K562 (cell line): ENCODE results near the gene ANKRD27. TPM values are rescaled to one million over a fixed set of nuclear protein-coding genes. Genes with fewer than 3 reads are reported as not detected.

ENCODE experiments used
- ASH1L ChIP-seq: fragments of 450-650 bp; IDR thresholded peaks from 2 replicates; pipeline ENCODE4 v1.6.1; 2018; ENCODE audit warnings: borderline replicate concordance, mild to moderate bottlenecking, low read depth; ENCODE audit not compliant: partially characterized antibody
- BRF1 ChIP-seq: IDR thresholded peaks from 3 replicates; pipeline ENCODE4 v1.6.1; 2011; ENCODE audit warnings: borderline replicate concordance, mild to moderate bottlenecking; ENCODE audit not compliant: insufficient read length; ENCODE audit errors: extremely low read depth
- CC2D1A ChIP-seq: fragments of 450-650 bp; IDR thresholded peaks from 2 replicates; pipeline ENCODE4 v1.6.1; 2017; ENCODE audit warnings: mild to moderate bottlenecking
- DPF2 ChIP-seq: fragments of 450-650 bp; IDR thresholded peaks from 2 replicates; pipeline ENCODE4 v1.6.1; 2016
- FOXJ3 ChIP-seq: sonication (generic); formaldehyde crosslinking; IDR thresholded peaks from 2 replicates; pipeline ENCODE4 v1.4.0; 2020; ENCODE audit warnings: mild to moderate bottlenecking, missing genetic modification reagents
- FOXM1 ChIP-seq, 2 experiments: fragments of 450-650 bp in 1 of 2; sonication (generic) in 1 of 2; formaldehyde crosslinking in 1 of 2; IDR thresholded peaks; 2 replicates each; pipeline versions ENCODE4 v1.6.1 to v1.9.0; 2017 to 2022; ENCODE audit warnings: low read depth in 2 of 2, mild to moderate bottlenecking in 2 of 2, missing genetic modification reagents in 1 of 2, moderate library complexity in 1 of 2
- FUS ChIP-seq: fragments of 200-400 bp; formaldehyde crosslinking; optimal IDR thresholded peaks from 2 replicates; pipeline ENCODE3; 2017; ENCODE audit warnings: low read depth, low read length
- HCFC1 ChIP-seq: IDR thresholded peaks from 2 replicates; pipeline ENCODE4 v1.6.1; 2012; ENCODE audit warnings: low read depth, low read length, improper control_type of control experiment
- HNRNPK ChIP-seq: fragments of 200-400 bp; formaldehyde crosslinking; IDR thresholded peaks from one replicate; pipeline ENCODE4 v1.6.1; 2018; ENCODE audit warnings: mild to moderate bottlenecking, low read depth, low read length; ENCODE audit not compliant: poor library complexity, severe bottlenecking
- ILK ChIP-seq: fragments of 450-650 bp; IDR thresholded peaks from 2 replicates; pipeline ENCODE4 v1.6.1; 2016; ENCODE audit warnings: missing genetic modification characterization, low read depth, mild to moderate bottlenecking, missing compliant biosample characterization, moderate library complexity, borderline replicate concordance
- NUFIP1 ChIP-seq: fragments of 450-650 bp; IDR thresholded peaks from 2 replicates; pipeline ENCODE4 v1.6.1; 2018; ENCODE audit not compliant: partially characterized antibody
- PHB2 ChIP-seq: fragments of 450-650 bp; IDR thresholded peaks from 2 replicates; pipeline ENCODE4 v1.6.1; 2017; ENCODE audit warnings: low read depth
- PHF20 ChIP-seq: fragments of 450-650 bp; IDR thresholded peaks from 2 replicates; pipeline ENCODE4 v1.6.1; 2018; ENCODE audit not compliant: partially characterized antibody
- POLR2H ChIP-seq: IDR thresholded peaks from 2 replicates; pipeline ENCODE4 v1.6.1; 2016; ENCODE audit warnings: missing genetic modification characterization, low read depth, mild to moderate bottlenecking, control low read depth, missing compliant biosample characterization, moderate library complexity
- PYGO2 ChIP-seq: fragments of 450-650 bp; IDR thresholded peaks from 2 replicates; pipeline ENCODE4 v1.6.1; 2016; ENCODE audit warnings: mild to moderate bottlenecking, missing genetic modification characterization, moderate library complexity, missing compliant biosample characterization
- RBM17 ChIP-seq: fragments of 200-400 bp; formaldehyde crosslinking; IDR thresholded peaks from 2 replicates; pipeline ENCODE4 v1.6.1; 2017; ENCODE audit warnings: low read depth, mild to moderate bottlenecking, low read length, borderline replicate concordance
- SOX6 ChIP-seq: fragments of 450-650 bp; IDR thresholded peaks from 2 replicates; pipeline ENCODE4 v1.6.1; 2014; ENCODE audit warnings: mild to moderate bottlenecking
- TAF7 ChIP-seq: fragments of 450-650 bp; IDR thresholded peaks from 2 replicates; pipeline ENCODE4 v1.6.1; 2016; ENCODE audit warnings: missing genetic modification characterization, missing compliant biosample characterization
- ZKSCAN3 ChIP-seq: fragments of 250-450 bp; sonication (Bioruptor Pico); IDR thresholded peaks from 2 replicates; pipeline ENCODE4 v1.4.0; 2020
- ZNF133 ChIP-seq: fragments of 250-450 bp; sonication (Bioruptor Pico); IDR thresholded peaks from 2 replicates; pipeline ENCODE4 v1.4.0; 2020; ENCODE audit warnings: mild to moderate bottlenecking
- ZNF354B ChIP-seq: fragments of 250-450 bp; sonication (Bioruptor Pico); IDR thresholded peaks from 2 replicates; pipeline ENCODE4 v1.4.0; 2020
- ZNF431 ChIP-seq: sonication (generic); formaldehyde crosslinking; IDR thresholded peaks from 2 replicates; pipeline ENCODE4 v1.8.0; 2022; ENCODE audit warnings: mild to moderate bottlenecking, missing genetic modification reagents
- ZNF583 ChIP-seq: fragments of 250-450 bp; sonication (Bioruptor Pico); IDR thresholded peaks from 2 replicates; pipeline ENCODE4 v1.4.0; 2020
- polyA plus RNA-seq, 8 experiments: library from polyadenylated mRNA; depleted of rRNA in 4 of 8; stranded (reverse) in 5 of 8; unstranded in 3 of 8; fragments of >200 nt; fragmentation: Nextera tagmentation in 2 of 8; fragmentation: Illumina TruSeq in 1 of 8; extraction: Ambion mirVana in 2 of 8; extraction: Trizol in 1 of 8; gene quantifications; 2 replicates each; pipeline versions ENCODE4 v1.2.1 to v1.2.3, GENCODE V29; 2011 to 2014; ENCODE audit warnings: inconsistent platforms in 1 of 8, missing spikeins in 1 of 8
- total RNA-seq, 7 experiments: library from RNA; depleted of rRNA in 6 of 7; stranded (reverse); fragments of >200 nt in 6 of 7; fragmentation: Illumina TruSeq in 2 of 7; extraction: Trizol in 2 of 7; gene quantifications; 2 replicates each; pipeline versions ENCODE4 v1.2.1 to v1.2.3, GENCODE V29; 2011 to 2021; ENCODE audit warnings: low replicate concordance in 1 of 7
- TF ChIP-seq, protein P1 (sequence below), 2 experiments: fragments of 150-350 bp in 1 of 2; IDR thresholded peaks; 2 replicates each; pipeline ENCODE4 v1.6.1; 2012 to 2016; ENCODE audit warnings: low read depth in 2 of 2, low read length in 2 of 2, mild to moderate bottlenecking in 1 of 2, moderate library complexity in 1 of 2
- TF ChIP-seq, protein P2 (sequence below): fragments of 450-650 bp; formaldehyde crosslinking; IDR thresholded peaks from 2 replicates; pipeline ENCODE4 v1.4.0; 2020; ENCODE audit warnings: mild to moderate bottlenecking, moderate library complexity

The ANKRD27 gene
- total and polyA plus RNA-seq, 9 of the 15 experiments (the other 6 are each of a cell fraction or from before 2014, with no cell fraction given): 5.3 to 71.3 (median 54.2) TPM

DNA sequence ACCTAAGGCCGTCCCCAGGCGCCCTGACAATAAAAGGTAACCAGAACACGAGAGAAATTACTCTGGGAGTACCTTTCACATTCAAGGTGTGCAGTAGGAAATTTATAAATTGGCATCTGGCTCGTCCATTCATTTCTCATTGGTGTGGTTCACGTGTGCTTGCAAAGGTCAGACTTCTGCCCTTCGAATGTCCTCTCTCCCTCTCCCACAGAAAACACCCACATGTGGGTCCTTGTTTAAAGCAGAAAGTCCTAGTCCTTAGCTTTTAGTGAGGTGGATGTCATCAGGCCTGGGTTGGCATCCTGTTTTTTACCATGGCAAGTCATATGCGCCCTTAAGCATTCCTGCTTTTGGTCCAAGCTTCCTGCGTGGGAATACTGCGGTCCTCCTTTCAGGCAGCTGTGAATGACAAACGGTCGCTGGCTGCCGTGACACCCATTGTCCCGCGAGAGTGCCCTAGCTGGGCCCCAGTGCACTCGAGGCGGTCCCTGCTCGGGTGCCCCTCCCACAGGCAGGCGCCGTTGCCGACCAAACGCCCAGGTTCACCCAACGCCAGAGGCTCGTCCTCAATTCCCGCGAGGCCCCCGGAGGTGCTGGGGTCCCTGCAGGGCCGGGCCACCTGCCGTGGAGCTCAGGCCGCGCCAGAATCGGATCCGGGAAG is 16.4 kb upstream of the ANKRD27 start, which contains the start of gene NUDT19 (continued):
- TF ChIP-seq HNRNPK (no peak), FUS (no peak), ILK (no peak), DPF2 (peak; percentile 57), ZNF431 (no peak), ZNF133 (CRISPR knock-in tag) (no peak), RBM17 (no peak), NUFIP1 (no peak), POLR2H (tag) (peak; percentile 69; the same call in 1 of the 2 replicates), ZKSCAN3 (no peak), ZNF583 (no peak), CC2D1A (no peak), SOX6 (0 out of 2 replicates have a peak, but pooled peaks have one; percentile 33), PYGO2 (tag) (no peak), ASH1L (no peak), PHF20 (no peak), ZNF354B (CRISPR knock-in tag) (no peak), PHB2 (no peak), HCFC1 (no peak), TAF7 (tag) (no peak), BRF1 (no peak), FOXJ3 (CRISPR knock-in tag) (no peak), FOXM1 (IDR thresholded peaks at IDR 0.05; ENCODE audit: low read depth) (no peak), FOXM1 (CRISPR knock-in tag; IDR thresholded peaks at IDR 0.05; ENCODE audit: low read depth) (no peak)
- TF ChIP-seq, protein P1, sequence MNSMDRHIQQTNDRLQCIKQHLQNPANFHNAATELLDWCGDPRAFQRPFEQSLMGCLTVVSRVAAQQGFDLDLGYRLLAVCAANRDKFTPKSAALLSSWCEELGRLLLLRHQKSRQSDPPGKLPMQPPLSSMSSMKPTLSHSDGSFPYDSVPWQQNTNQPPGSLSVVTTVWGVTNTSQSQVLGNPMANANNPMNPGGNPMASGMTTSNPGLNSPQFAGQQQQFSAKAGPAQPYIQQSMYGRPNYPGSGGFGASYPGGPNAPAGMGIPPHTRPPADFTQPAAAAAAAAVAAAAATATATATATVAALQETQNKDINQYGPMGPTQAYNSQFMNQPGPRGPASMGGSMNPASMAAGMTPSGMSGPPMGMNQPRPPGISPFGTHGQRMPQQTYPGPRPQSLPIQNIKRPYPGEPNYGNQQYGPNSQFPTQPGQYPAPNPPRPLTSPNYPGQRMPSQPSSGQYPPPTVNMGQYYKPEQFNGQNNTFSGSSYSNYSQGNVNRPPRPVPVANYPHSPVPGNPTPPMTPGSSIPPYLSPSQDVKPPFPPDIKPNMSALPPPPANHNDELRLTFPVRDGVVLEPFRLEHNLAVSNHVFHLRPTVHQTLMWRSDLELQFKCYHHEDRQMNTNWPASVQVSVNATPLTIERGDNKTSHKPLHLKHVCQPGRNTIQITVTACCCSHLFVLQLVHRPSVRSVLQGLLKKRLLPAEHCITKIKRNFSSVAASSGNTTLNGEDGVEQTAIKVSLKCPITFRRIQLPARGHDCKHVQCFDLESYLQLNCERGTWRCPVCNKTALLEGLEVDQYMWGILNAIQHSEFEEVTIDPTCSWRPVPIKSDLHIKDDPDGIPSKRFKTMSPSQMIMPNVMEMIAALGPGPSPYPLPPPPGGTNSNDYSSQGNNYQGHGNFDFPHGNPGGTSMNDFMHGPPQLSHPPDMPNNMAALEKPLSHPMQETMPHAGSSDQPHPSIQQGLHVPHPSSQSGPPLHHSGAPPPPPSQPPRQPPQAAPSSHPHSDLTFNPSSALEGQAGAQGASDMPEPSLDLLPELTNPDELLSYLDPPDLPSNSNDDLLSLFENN (IDR thresholded peaks at IDR 0.05; ENCODE audit: low read depth in 2 of 2, low read length in 2 of 2): 0 out of 4 replicates have a peak, but pooled peaks of 1 of the 2 experiments have one; percentile 44
- TF ChIP-seq, protein P2, sequence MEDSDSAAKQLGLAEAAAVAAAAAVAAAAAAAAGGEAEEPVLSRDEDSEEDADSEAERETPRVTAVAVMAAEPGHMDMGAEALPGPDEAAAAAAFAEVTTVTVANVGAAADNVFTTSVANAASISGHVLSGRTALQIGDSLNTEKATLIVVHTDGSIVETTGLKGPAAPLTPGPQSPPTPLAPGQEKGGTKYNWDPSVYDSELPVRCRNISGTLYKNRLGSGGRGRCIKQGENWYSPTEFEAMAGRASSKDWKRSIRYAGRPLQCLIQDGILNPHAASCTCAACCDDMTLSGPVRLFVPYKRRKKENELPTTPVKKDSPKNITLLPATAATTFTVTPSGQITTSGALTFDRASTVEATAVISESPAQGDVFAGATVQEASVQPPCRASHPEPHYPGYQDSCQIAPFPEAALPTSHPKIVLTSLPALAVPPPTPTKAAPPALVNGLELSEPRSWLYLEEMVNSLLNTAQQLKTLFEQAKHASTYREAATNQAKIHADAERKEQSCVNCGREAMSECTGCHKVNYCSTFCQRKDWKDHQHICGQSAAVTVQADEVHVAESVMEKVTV: no peak
